H1 (cell line): ENCODE data around the gene PPIP5K1. TPM values are rescaled to one million over a fixed set of nuclear protein-coding genes. Genes with fewer than 3 reads are reported as not detected.

Experiments used
- BCL11A ChIP-seq, 2 experiments: IDR thresholded peaks; one replicate each; pipeline ENCODE4 v1.6.1; 2011; ENCODE audit warnings: low read depth in 2 of 2, low read length in 2 of 2, mild to moderate bottlenecking in 2 of 2
- NRF1 ChIP-seq: IDR thresholded peaks from 2 replicates; pipeline ENCODE4 v1.6.1; 2011; ENCODE audit warnings: mild to moderate bottlenecking, low read depth, low read length, improper control_type of control experiment
- SIN3A ChIP-seq, 2 experiments: IDR thresholded peaks in 1 of 2; conservative IDR thresholded peaks in 1 of 2; 2 replicates each; pipeline ENCODE4 v1.6.1; 2011 to 2012; ENCODE audit warnings: low read length in 2 of 2, improper control_type of control experiment in 1 of 2, low read depth in 1 of 2, mild to moderate bottlenecking in 1 of 2
- SP1 ChIP-seq: IDR thresholded peaks from 2 replicates; pipeline ENCODE4 v1.6.1; 2011; ENCODE audit warnings: low read depth, low read length
- SP4 ChIP-seq: IDR thresholded peaks from 2 replicates; pipeline ENCODE4 v1.6.1; 2012; ENCODE audit warnings: low read length, inconsistent platforms
- SRF ChIP-seq: IDR thresholded peaks from 2 replicates; pipeline ENCODE4 v1.6.1; 2011; ENCODE audit warnings: mild to moderate bottlenecking, low read depth, low read length, moderate library complexity
- TAF1 ChIP-seq: IDR thresholded peaks from 2 replicates; pipeline ENCODE4 v1.6.1; 2011; ENCODE audit warnings: mild to moderate bottlenecking, low read depth, low read length
- TBP ChIP-seq: IDR thresholded peaks from 2 replicates; pipeline ENCODE4 v1.6.1; 2011; ENCODE audit warnings: low read depth, low read length, improper control_type of control experiment
- polyA plus RNA-seq, 7 experiments: library from polyadenylated mRNA; depleted of rRNA in 3 of 7; stranded (reverse) in 5 of 7; unstranded in 2 of 7; fragments of >200 nt in 5 of 7; fragments of 200-250 nt in 2 of 7; gene quantifications; 1 replicate in 5 of 7; 2 replicates in 1 of 7; 4 replicates in 1 of 7; pipeline versions ENCODE4 v1.2.1 to v1.2.3, GENCODE V29; 2011 to 2013; ENCODE audit warnings: missing spikeins in 2 of 7, mixed read lengths in 2 of 7
- total RNA-seq: library from RNA; stranded (reverse); fragmentation: NEBNext Ultra II Directional; extraction: Animal tissue kit (Norgen Biotek cat#: 25700); gene quantifications from 2 replicates; pipeline ENCODE4 v1.2.1, GENCODE V29; 2021
- TF ChIP-seq, protein P1 (sequence below): IDR thresholded peaks from 2 replicates; pipeline ENCODE4 v1.6.1; 2011; ENCODE audit warnings: low read depth, mild to moderate bottlenecking, low read length; ENCODE audit not compliant: insufficient read depth

Gene PPIP5K1
- total and polyA plus RNA-seq, 2 of the 8 experiments (the other 6 are each of a cell fraction or from before 2014, with no cell fraction given) = 18.8 to 22.7 TPM

DNA sequence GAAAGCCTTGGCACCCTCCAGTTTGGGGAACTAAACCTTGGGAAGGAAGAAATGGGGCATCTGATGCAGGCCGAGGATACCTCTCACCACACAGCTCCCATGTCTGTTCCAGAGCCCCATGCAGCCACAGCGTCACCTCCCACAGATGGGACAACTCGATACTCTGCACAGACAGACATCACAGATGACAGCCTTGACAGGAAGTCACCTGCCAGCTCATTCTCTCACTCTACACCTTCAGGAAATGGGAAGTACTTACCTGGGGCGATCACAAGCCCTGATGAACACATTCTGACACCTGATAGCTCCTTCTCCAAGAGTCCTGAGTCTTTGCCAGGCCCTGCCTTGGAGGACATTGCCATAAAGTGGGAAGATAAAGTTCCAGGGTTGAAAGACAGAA, 64.9 kb downstream of the PPIP5K1 start (continued):
- TF ChIP-seq, protein P1, sequence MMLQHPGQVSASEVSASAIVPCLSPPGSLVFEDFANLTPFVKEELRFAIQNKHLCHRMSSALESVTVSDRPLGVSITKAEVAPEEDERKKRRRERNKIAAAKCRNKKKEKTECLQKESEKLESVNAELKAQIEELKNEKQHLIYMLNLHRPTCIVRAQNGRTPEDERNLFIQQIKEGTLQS = no peak
- no peak for TF ChIP-seq SIN3A (conservative IDR thresholded peaks at IDR 0.05 in 1 of 2, IDR thresholded peaks at IDR 0.05 in 1 of 2; ENCODE audit: low read depth in 1 of 2, low read length in 2 of 2)
- TF ChIP-seq SP4 = no peak
- TF ChIP-seq TBP = no peak
- TF ChIP-seq NRF1 = no peak
- no peak for TF ChIP-seq BCL11A (IDR thresholded peaks at IDR 0.05; ENCODE audit: low read depth in 2 of 2, low read length in 2 of 2)
- no peak for TF ChIP-seq SRF
- TF ChIP-seq SP1 = no peak
- no peak for TF ChIP-seq TAF1
